ENCODE data around the gene CLEC16A. TPM values are rescaled to one million over a fixed set of nuclear protein-coding genes. Genes with fewer than 3 reads are reported as not detected.

The CLEC16A gene
- total and polyA plus RNA-seq, 9 donors: 11.5 to 18.3 (median 14.9) TPM

DNA sequence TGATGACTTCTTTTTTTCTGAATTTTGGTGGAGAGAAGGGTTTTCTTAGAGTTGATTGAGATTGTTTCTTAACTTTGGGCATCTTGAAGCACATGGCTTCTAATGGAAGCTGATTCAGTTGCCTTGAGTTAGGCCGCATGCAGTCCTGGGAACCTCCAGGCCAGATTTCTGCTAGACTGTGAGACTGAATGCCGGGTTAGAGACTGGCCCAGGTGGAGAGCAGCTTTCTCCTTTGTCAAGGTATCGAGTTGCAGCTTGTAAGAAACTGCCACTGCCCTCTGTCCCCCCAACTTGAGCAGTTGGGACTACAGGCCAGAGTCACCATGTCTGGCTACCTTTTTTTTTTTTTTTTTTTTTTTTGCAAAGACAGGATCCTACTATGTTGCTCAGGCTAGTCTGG, 77.6 kb downstream of the CLEC16A start:
- H3K27me3 ChIP-seq (ENCODE audit: control insufficient read depth, insufficient read depth, low read length): no peaks in the 10 kb centered on the region
- H3K4me1 ChIP-seq (ENCODE audit: control insufficient read depth, insufficient read depth, low read length): peaks cover 7% of the 10 kb centered on the region
- peaks cover 18% of the 10 kb centered on the region for H3K9me3 ChIP-seq (replicated peaks; ENCODE audit: control insufficient read depth, low read depth, low read length)
- WGBS (ENCODE audit: insufficient coverage): 78% methylated on average over 3 of the region's 3 CpGs
- DNase-seq: no peak
- H3K4me3 ChIP-seq (ENCODE audit: low read length): no peak overlapping the region
- peaks cover 32% of the 10 kb centered on the region for H3K36me3 ChIP-seq (ENCODE audit: control insufficient read depth, insufficient read depth, low read length)
- no peak overlapping the region for H3K27ac ChIP-seq (ENCODE audit: low read length)

GRCh38 chr16:11023262-11024039, 79.1 kb downstream of the CLEC16A start:
- Histone ChIP-seq H3K36me3 (ENCODE audit: control insufficient read depth, insufficient read depth, low read length) (peaks cover 32% of the 10 kb centered on the region), H3K4me1 (ENCODE audit: control insufficient read depth, insufficient read depth, low read length) (peaks cover 7% of the 10 kb centered on the region), H3K4me3 (ENCODE audit: low read length) (no peak overlapping the region), H3K9me3 (replicated peaks; ENCODE audit: control insufficient read depth, low read depth, low read length) (peaks cover 22% of the 10 kb centered on the region), H3K27ac (ENCODE audit: low read length) (peak overlapping the region; percentile 37), H3K27me3 (ENCODE audit: control insufficient read depth, insufficient read depth, low read length) (no peaks in the 10 kb centered on the region)
- WGBS (ENCODE audit: insufficient coverage): 71% methylated on average over 1 of the region's 3 CpGs
- DNase-seq: peak; percentile 66

GRCh38 chr16:11024333-11025053, 80.1 kb downstream of the CLEC16A start:
- Histone ChIP-seq H3K27ac (ENCODE audit: low read length) (no peak overlapping the region), H3K27me3 (ENCODE audit: control insufficient read depth, insufficient read depth, low read length) (no peaks in the 10 kb centered on the region), H3K4me3 (ENCODE audit: low read length) (no peak overlapping the region), H3K36me3 (ENCODE audit: control insufficient read depth, insufficient read depth, low read length) (peaks cover 39% of the 10 kb centered on the region), H3K4me1 (ENCODE audit: control insufficient read depth, insufficient read depth, low read length) (peaks cover 7% of the 10 kb centered on the region), H3K9me3 (replicated peaks; ENCODE audit: control insufficient read depth, low read depth, low read length) (peaks cover 28% of the 10 kb centered on the region)
- DNase-seq: no peak
- WGBS (ENCODE audit: insufficient coverage): 92% methylated on average over 6 of the region's 9 CpGs

- Histone ChIP-seq H3K36me3 (ENCODE audit: control insufficient read depth, insufficient read depth, low read length) (peaks cover 36% of the 10 kb centered on the region), H3K27me3 (ENCODE audit: control insufficient read depth, insufficient read depth, low read length) (no peaks in the 10 kb centered on the region), H3K4me1 (ENCODE audit: control insufficient read depth, insufficient read depth, low read length) (peaks cover 7% of the 10 kb centered on the region), H3K9me3 (replicated peaks; ENCODE audit: control insufficient read depth, low read depth, low read length) (peaks cover 28% of the 10 kb centered on the region), H3K27ac (ENCODE audit: low read length) (no peak overlapping the region), H3K4me3 (ENCODE audit: low read length) (no peak overlapping the region)
- no CpG with 5 or more reads among the region's 3 CpGs for WGBS (ENCODE audit: insufficient coverage)
- DNase-seq: no peak
Observed at GRCh38 chr16:11025120-11025531, 80.8 kb downstream of the CLEC16A start.

DNA sequence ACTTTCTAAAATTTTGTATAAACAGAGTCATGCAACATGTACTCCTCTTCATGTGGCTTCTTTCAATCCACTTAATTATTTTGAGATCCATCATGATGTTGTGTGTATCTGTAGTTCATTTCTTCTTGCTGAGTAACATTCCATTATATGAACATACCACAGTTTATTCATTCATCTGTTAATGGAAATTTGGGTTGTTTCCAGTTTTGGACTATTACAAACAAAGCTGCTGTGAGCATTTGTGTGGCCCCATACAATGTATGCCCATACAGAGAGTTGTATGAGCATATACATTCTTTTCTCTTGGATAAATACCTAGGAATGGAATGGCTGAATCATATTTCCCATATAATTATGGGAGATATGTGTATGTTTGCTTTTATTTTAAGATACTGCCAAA, 85.6 kb downstream of the CLEC16A start:
- Histone ChIP-seq H3K27me3 (ENCODE audit: control insufficient read depth, insufficient read depth, low read length) (no peaks in the 10 kb centered on the region), H3K27ac (ENCODE audit: low read length) (no peak overlapping the region), H3K36me3 (ENCODE audit: control insufficient read depth, insufficient read depth, low read length) (peaks cover 30% of the 10 kb centered on the region), H3K9me3 (replicated peaks; ENCODE audit: control insufficient read depth, low read depth, low read length) (peaks cover 26% of the 10 kb centered on the region), H3K4me1 (ENCODE audit: control insufficient read depth, insufficient read depth, low read length) (peaks cover 21% of the 10 kb centered on the region), H3K4me3 (ENCODE audit: low read length) (no peak overlapping the region)
- DNase-seq: no peak

DNA sequence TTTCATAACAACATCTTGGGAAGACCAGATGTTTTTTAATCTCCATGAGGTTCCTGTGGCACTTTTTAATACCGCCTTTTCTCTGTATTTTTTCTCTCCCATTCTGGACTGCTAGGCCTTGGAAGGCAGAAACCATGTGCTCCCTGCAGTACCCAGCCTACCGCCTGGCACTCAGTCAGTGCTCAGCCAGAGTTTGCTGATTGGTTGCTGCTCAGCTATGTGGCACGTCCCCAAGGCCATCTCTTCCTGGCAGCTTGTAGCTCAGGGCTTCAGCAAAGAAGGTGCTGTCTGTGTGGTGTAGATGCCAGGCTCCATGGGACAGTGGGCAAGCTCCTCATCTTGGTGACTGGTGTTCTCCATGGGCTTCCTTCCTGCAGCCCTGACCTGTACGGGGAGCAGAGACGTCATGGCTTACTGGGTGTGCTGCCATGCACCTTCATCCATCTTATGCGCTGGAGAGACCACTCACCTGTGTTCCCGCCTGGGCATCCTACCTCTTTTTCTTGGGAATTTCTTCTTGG, 86.7 kb downstream of the CLEC16A start:
- 91% methylated on average over 4 of the region's 7 CpGs for WGBS (ENCODE audit: insufficient coverage)
- DNase-seq: no peak
- Histone ChIP-seq H3K27me3 (ENCODE audit: control insufficient read depth, insufficient read depth, low read length) (no peaks in the 10 kb centered on the region), H3K36me3 (ENCODE audit: control insufficient read depth, insufficient read depth, low read length) (peaks cover 32% of the 10 kb centered on the region), H3K4me3 (ENCODE audit: low read length) (no peak overlapping the region), H3K4me1 (ENCODE audit: control insufficient read depth, insufficient read depth, low read length) (peaks cover 21% of the 10 kb centered on the region), H3K27ac (ENCODE audit: low read length) (no peak overlapping the region), H3K9me3 (replicated peaks; ENCODE audit: control insufficient read depth, low read depth, low read length) (peaks cover 16% of the 10 kb centered on the region)

GRCh38 chr16:11032000-11032921, 87.9 kb downstream of the CLEC16A start:
- Histone ChIP-seq H3K27ac (ENCODE audit: low read length) (peak overlapping the region; percentile 73), H3K9me3 (replicated peaks; ENCODE audit: control insufficient read depth, low read depth, low read length) (peaks cover 10% of the 10 kb centered on the region), H3K27me3 (ENCODE audit: control insufficient read depth, insufficient read depth, low read length) (no peaks in the 10 kb centered on the region), H3K4me3 (ENCODE audit: low read length) (no peak overlapping the region), H3K36me3 (ENCODE audit: control insufficient read depth, insufficient read depth, low read length) (peaks cover 32% of the 10 kb centered on the region), H3K4me1 (ENCODE audit: control insufficient read depth, insufficient read depth, low read length) (peaks cover 21% of the 10 kb centered on the region)
- DNase-seq: no peak
- WGBS (ENCODE audit: insufficient coverage): 71% methylated on average over 16 of the region's 16 CpGs

DNA sequence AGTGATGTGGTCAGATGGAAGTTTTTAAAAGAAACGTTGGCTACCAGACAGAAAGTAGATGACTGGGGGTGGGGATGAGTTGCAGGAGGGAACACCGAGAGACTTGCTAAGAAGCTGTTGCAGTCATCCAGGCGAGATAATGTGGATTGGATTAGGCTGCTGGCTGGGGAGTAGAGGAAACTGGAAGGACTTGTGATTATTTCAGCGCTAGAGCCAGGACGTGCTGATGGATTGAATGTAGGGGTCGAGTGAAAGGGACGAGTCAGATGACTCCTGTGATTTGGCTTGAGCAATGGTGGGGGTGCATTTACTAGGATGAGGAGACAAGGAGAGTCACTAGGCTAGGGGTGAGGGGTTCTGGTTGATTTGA, 88.5 kb downstream of the CLEC16A start:
- Histone ChIP-seq H3K9me3 (replicated peaks; ENCODE audit: control insufficient read depth, low read depth, low read length) (peaks cover 10% of the 10 kb centered on the region), H3K4me1 (ENCODE audit: control insufficient read depth, insufficient read depth, low read length) (peaks cover 21% of the 10 kb centered on the region), H3K36me3 (ENCODE audit: control insufficient read depth, insufficient read depth, low read length) (peaks cover 35% of the 10 kb centered on the region), H3K27me3 (ENCODE audit: control insufficient read depth, insufficient read depth, low read length) (no peaks in the 10 kb centered on the region), H3K27ac (ENCODE audit: low read length) (peak overlapping the region; percentile 74), H3K4me3 (ENCODE audit: low read length) (no peak overlapping the region)
- WGBS (ENCODE audit: insufficient coverage): 27% methylated on average over 7 of the region's 7 CpGs
- DNase-seq: peak; percentile 98

GRCh38 chr16:11033629-11034420, 89.5 kb downstream of the CLEC16A start:
- Histone ChIP-seq H3K4me1 (ENCODE audit: control insufficient read depth, insufficient read depth, low read length) (peaks cover 21% of the 10 kb centered on the region), H3K36me3 (ENCODE audit: control insufficient read depth, insufficient read depth, low read length) (peaks cover 35% of the 10 kb centered on the region), H3K4me3 (ENCODE audit: low read length) (no peak overlapping the region), H3K27me3 (ENCODE audit: control insufficient read depth, insufficient read depth, low read length) (no peaks in the 10 kb centered on the region), H3K9me3 (replicated peaks; ENCODE audit: control insufficient read depth, low read depth, low read length) (peaks cover 6% of the 10 kb centered on the region), H3K27ac (ENCODE audit: low read length) (peak overlapping the region; percentile 74)
- peak; percentile 90 for DNase-seq
- WGBS (ENCODE audit: insufficient coverage): 55% methylated on average over 8 of the region's 14 CpGs

All from muscle of leg (tissue), 11 donors.